NT2/D1 (cell line): ENCODE results near the gene C5orf47.

Source experiments
- DNase-seq: peaks from one replicate; pipeline ENCODE4 v3.0.0-alpha.2; 2011; ENCODE audit warnings: low read depth, low spot score
- H3K27me3 ChIP-seq: 2 replicates; pipeline ENCODE4 v1.6.0; 2011; ENCODE audit warnings: mild to moderate bottlenecking; ENCODE audit not compliant: insufficient read length, insufficient read depth
- H3K36me3 ChIP-seq: 2 replicates; pipeline ENCODE4 v1.6.1; 2011; ENCODE audit warnings: mild to moderate bottlenecking, low read length, mixed read lengths; ENCODE audit not compliant: insufficient read depth, insufficient read length
- H3K4me1 ChIP-seq: 2 replicates; pipeline ENCODE4 v1.5.1; 2011; ENCODE audit not compliant: insufficient read depth, insufficient read length
- H3K4me3 ChIP-seq: 2 replicates; pipeline ENCODE4 v1.5.1; 2011; ENCODE audit warnings: low read depth; ENCODE audit not compliant: insufficient read length
- H3K9ac ChIP-seq: 2 replicates; pipeline ENCODE4 v1.6.0; 2011; ENCODE audit warnings: low read depth; ENCODE audit not compliant: insufficient read length
- H3K9me3 ChIP-seq: 2 replicates; pipeline ENCODE4 v1.5.1; 2011; ENCODE audit warnings: mild to moderate bottlenecking, low read length; ENCODE audit not compliant: insufficient read depth
- SUZ12 ChIP-seq: IDR thresholded peaks from 2 replicates; pipeline ENCODE4 v1.6.1; 2011; ENCODE audit not compliant: insufficient read length, insufficient read depth; ENCODE audit errors: extremely low read depth
- YY1 ChIP-seq: IDR thresholded peaks from 2 replicates; pipeline ENCODE4 v1.6.1; 2011; ENCODE audit not compliant: insufficient read length, insufficient read depth
- ZNF274 ChIP-seq: IDR thresholded peaks from 2 replicates; pipeline ENCODE4 v1.6.1; 2011; ENCODE audit warnings: mild to moderate bottlenecking, low read depth, low read length

Gene C5orf47

DNA sequence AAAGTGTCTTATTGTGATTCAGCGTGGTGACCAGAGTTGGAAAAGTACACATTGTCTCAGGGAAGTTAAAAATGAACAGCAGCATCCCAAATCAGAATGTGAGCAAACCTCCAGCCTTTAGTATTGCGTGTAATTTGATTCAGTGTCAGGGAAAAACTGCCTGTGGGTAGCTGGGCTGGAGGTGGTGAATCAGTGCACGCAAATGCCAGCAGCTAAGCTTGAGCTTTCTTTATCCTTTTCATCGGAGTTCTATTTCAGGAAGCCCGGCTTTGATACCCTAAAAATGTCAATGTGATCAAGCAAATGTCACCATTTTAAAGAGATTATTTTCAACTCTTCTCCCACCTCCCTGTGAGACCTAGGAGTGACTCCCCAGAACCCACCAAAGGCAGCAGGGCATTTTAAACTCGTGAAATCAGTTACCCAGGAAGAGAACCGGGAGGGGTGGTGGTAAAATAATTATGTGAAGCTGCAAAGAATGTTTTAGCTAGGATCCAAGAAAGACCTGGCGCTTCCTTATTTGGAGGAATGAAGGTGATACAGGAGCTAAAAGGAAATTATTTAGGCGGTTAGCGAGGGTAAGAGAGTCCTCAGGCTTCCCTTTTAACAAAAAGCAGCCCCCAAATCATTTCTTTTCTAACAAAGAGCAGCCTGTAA, 25.7 kb upstream of the C5orf47 start:
- Histone ChIP-seq H3K9ac (no peak overlapping the region), H3K4me1 (no peaks in the 10 kb centered on the region), H3K36me3 (no peaks in the 10 kb centered on the region), H3K27me3 (no peaks in the 10 kb centered on the region), H3K9me3 (no peaks in the 10 kb centered on the region), H3K4me3 (no peak overlapping the region)
- TF ChIP-seq ZNF274 (no peak), YY1 (no peak), SUZ12 (no peak)
- no peak for DNase-seq

DNA sequence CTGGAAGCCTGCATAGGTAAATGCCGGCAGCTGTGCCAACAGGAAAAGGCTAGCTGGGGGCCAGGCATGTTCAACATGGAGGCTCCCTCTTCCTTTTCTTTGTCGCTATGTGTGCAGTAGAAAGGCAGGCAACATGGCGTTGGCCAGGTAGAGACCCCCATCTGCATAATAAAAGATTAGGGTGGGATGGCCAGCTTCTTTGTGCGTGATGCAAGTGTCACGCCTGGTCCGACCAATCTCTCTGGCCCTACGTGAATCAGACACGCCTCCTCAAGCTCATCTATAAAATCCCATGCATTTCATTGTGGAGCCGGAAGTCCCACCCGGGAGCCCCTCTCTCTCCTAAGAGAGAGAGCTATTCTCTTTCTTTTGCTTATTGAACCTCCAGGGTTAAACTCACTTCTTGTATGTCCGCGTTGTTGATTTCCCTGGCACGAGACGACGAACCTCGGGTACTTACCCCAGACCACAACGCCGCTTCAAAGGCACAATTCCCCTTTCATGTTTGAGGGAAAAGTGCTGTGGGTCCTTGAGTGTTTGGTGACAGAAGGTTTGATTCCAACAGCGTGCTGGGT, 25.0 kb upstream of the C5orf47 start:
- Histone ChIP-seq H3K4me1 (no peaks in the 10 kb centered on the region), H3K9me3 (no peaks in the 10 kb centered on the region), H3K27me3 (no peaks in the 10 kb centered on the region), H3K9ac (no peak overlapping the region), H3K4me3 (no peak overlapping the region), H3K36me3 (no peaks in the 10 kb centered on the region)
- TF ChIP-seq SUZ12 (no peak), ZNF274 (no peak)
- DNase-seq, result no peak

DNA sequence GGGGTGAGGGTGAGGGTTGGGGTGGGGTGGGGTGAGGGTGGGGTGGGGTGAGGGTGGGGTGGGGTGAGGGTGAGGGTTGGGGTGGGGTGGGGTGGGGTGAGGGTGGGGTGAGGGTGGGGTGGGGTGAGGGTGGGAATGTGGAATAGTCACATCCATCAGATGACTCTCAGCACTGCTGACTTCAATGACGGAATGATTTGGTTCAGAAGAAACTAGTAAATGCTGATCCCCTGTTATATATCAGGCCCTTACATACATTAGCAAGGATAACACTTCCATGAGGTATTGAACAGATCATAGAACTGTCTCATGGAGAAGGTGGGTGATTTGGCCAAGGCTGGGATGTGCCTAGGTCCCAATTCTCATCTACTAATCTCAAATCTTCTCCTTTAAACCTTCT, 24.5 kb upstream of the C5orf47 start:
- Histone ChIP-seq H3K4me3 (no peak overlapping the region), H3K9ac (no peak overlapping the region), H3K36me3 (no peaks in the 10 kb centered on the region), H3K9me3 (no peaks in the 10 kb centered on the region), H3K27me3 (no peaks in the 10 kb centered on the region), H3K4me1 (peaks cover 3% of the 10 kb centered on the region)
- no peak for DNase-seq
- TF ChIP-seq ZNF274, result no peak
- no peak for TF ChIP-seq YY1
- no peak for TF ChIP-seq SUZ12

DNA sequence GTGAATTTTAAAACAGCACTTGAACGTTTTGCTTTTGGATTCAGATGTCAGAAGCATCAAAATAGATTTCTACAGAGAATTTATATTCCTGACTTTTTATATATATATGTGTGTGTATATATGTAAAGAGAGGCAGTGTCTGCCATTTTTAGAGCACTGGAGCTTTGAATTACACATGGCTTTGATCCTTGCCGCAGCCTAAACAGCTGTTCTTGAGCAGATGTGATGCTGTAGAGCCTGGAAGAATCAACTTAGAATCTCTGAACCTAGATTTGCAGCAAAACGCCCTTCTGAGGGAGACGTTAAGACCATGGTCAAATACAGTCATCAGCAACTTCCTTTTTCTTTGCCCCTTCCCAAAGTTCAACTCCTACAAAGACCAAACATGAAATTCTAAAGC, 21.7 kb upstream of the C5orf47 start:
- DNase-seq, result no peak
- Histone ChIP-seq H3K4me1 (peaks cover 7% of the 10 kb centered on the region), H3K27me3 (no peaks in the 10 kb centered on the region), H3K9ac (no peak overlapping the region), H3K9me3 (no peaks in the 10 kb centered on the region), H3K36me3 (no peaks in the 10 kb centered on the region), H3K4me3 (no peak overlapping the region)
- TF ChIP-seq ZNF274 (no peak), YY1 (no peak), SUZ12 (no peak)

DNA sequence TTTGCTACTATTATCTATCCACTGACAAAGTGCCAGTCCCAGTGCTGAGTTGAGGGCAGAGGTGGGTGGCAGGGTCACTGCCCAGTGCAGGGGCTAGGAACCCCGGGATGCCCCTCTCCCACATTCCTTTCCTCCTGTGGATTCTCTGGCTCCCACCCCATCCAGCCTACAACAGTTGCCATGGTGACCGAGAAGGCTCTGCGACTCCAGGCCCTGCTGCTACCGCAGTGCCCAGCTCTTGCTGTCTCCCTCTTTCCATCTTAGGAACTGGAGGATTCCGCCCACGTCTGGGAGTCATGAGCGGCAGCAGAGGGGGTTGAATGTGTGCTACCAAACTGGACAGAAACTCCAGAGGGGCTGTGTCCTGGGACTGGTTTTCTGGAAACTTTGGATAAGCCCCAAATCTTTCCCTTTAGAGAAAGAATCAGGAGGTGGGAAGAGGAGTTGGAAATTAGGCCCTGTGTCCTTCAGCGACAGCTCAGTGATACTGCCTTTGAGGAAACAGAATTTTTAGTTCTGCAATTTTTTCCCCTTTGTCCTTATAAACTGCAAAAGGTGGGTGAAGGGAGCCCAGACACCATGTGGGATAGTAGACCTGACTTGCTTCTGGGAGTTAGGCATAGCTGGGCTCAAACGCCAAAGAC, 20.7 kb upstream of the C5orf47 start:
- DNase-seq, result no peak
- H3K4me3 ChIP-seq, result no peak overlapping the region
- no peaks in the 10 kb centered on the region for H3K9me3 ChIP-seq
- H3K9ac ChIP-seq, result no peak overlapping the region
- no peaks in the 10 kb centered on the region for H3K27me3 ChIP-seq
- H3K4me1 ChIP-seq, result peaks cover 7% of the 10 kb centered on the region
- no peaks in the 10 kb centered on the region for H3K36me3 ChIP-seq
- no peak for TF ChIP-seq SUZ12
- TF ChIP-seq YY1, result no peak
- no peak for TF ChIP-seq ZNF274

DNA sequence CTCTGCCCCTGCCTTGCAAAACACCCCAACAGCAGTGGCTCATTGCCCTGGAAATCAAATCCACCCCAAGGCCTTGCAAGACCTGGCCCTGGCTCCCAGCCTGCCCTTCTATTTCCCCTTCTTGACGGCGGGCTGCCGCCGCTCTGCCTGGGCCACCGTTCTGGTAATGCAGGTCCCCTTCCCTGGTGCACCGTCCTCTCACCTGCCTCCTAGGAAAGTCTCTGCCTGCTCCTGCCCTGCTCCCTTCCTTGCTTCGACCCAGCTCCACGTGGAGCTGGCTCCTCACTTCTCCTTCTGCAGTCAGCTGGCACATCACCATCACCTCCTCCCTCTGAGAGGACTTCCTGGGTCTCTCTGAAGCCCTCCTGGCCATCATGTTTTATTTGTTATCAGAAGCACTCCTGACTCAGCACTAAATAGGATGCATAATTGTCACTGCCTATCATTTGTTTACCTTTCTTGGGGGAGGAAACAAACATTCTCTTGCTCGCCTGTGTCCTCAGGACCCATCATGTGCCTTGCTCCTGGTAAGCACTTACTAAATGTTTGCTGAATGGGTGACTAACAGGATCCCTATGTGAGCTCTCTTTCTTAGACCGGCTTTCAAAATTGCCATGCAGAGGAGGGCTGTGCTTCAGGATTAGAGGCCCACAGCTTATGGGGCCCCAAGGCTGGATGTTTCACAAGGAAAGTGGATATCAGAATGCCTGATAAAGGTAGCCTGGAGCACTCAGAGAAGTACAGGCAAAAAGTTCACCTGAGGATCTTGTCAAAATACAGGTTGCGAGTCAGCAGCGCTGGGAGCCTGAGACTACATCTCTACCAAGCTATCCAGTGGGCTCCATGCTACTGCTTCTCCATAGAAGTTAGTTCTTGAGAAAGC, 19.6 kb upstream of the C5orf47 start:
- DNase-seq, result no peak

More for the DNA sequence above, 19.6 kb upstream of the C5orf47 start:
- peak overlapping the region; percentile 25 for H3K9ac ChIP-seq
- no peaks in the 10 kb centered on the region for H3K9me3 ChIP-seq
- H3K4me1 ChIP-seq, result peaks cover 10% of the 10 kb centered on the region
- H3K4me3 ChIP-seq, result no peak overlapping the region
- H3K36me3 ChIP-seq, result no peaks in the 10 kb centered on the region
- no peaks in the 10 kb centered on the region for H3K27me3 ChIP-seq
- TF ChIP-seq YY1 (no peak), SUZ12 (no peak), ZNF274 (no peak)
